Left colon (tissue), 2 donors: ENCODE results near the gene IVNS1ABP. TPM values are rescaled to one million over a fixed set of nuclear protein-coding genes. Genes with fewer than 3 reads are reported as not detected.
A peak's percentile ranks its signal among the peaks of the same experiment; 100 is the strongest.
"Not testable (repeated sequence)": the region's sequence is repeated elsewhere in the genome, so short reads cannot be mapped to it uniquely, and the experiment has no call there.

Experiments used
- ATAC-seq: fragments of 200-7000 bp; cut with Tn5 transposase; one replicate; pipeline ENCODE4 v1.9.1; 2020; ENCODE audit warnings: mild to moderate bottlenecking, moderate library complexity
- DNase-seq, 2 donors: peaks; one replicate each; pipeline ENCODE4 v3.0.0-alpha.2; 2020
- intact Hi-C, 2 donors: fragments of 100-400 bp; cut with DNase I in 1 of 2; cut with micrococcal nuclease in 1 of 2; formaldehyde crosslinking; loops; one replicate each; pipeline versions ENCODE4 v1.11.2 to v1.14.0; 2022; cut with DNase I, micrococcal nuclease
- long read RNA-seq: library from polyadenylated mRNA; unstranded; transcript quantifications from one replicate; pipeline ENCODE4 v2.0.0, GENCODE V29; 2021
- total RNA-seq, 2 donors: library from RNA; stranded (reverse); fragmentation: NEBNext Ultra II Directional; extraction: Animal tissue kit (Norgen Biotek cat#: 25700); gene quantifications; one replicate each; pipeline ENCODE4 v1.2.1, GENCODE V29; 2021
- donor health status: DM: no; HTN: no; CAD: no.
- donor health status: DM: yes; HTN: yes; CAD: no.

Gene IVNS1ABP
- 100 to 1,000 TPM; 134 to 170 TPM for total RNA-seq
- long read RNA-seq, full-length matches to known transcripts: 39 of 72 reads
- long read RNA-seq, partial matches to known transcripts: 26 of 72 reads
- long read RNA-seq, other reads (novel, unspliced or antisense): 7 of 72 reads

- intact Hi-C loops: no loop called here
- peak; percentile 77 for ATAC-seq
Measured at GRCh38 chr1:185317034-185317885, at the start of gene IVNS1ABP. TSS of gene IVNS1ABP (minus strand) at chr1:185317243. CDS start at chr1:185309493, 7,750 bp downstream.

GRCh38 chr1:185365951-185366350 is 48.9 kb upstream of the IVNS1ABP start:
- DNase-seq (no peak), ATAC-seq (peak; percentile 15)
- intact Hi-C loops: no loop called here

More at GRCh38 chr1:185317034-185317885, at the start of gene IVNS1ABP:
- peak; percentile 96 to 97 for DNase-seq

- ATAC-seq, intact Hi-C loops, DNase-seq: not testable (repeated sequence)
Measured at GRCh38 chr1:185364528-185364927, 47.5 kb upstream of the IVNS1ABP start.

GRCh38 chr1:185363205-185363604 is 46.2 kb upstream of the IVNS1ABP start:
- intact Hi-C loops: no loop called here
- DNase-seq (no peak), ATAC-seq (no peak)

GRCh38 chr1:185360714-185361113 is 43.7 kb upstream of the IVNS1ABP start:
- intact Hi-C loops: no loop called here
- DNase-seq (no peak), ATAC-seq (no peak)

- ATAC-seq: no peak
Measured at GRCh38 chr1:185358957-185359356, 41.9 kb upstream of the IVNS1ABP start.

GRCh38 chr1:185355947-185356346 is 38.9 kb upstream of the IVNS1ABP start:
- ATAC-seq (no peak), DNase-seq (no peak)
- intact Hi-C loops: no loop called here

More at GRCh38 chr1:185358957-185359356, 41.9 kb upstream of the IVNS1ABP start:
- DNase-seq: no peak
- intact Hi-C loops: no loop called here

- intact Hi-C loops: no loop called here
- no peak for DNase-seq
- ATAC-seq: no peak
Measured at GRCh38 chr1:185353124-185353523, 36.1 kb upstream of the IVNS1ABP start.

GRCh38 chr1:185351734-185352466 is 34.9 kb upstream of the IVNS1ABP start:
- no peak for DNase-seq
- intact Hi-C loops: no loop called here
- ATAC-seq: no peak

- ATAC-seq (peak; percentile 97), DNase-seq (no peak)
- intact Hi-C loops: no loop called here
Measured at GRCh38 chr1:185350027-185350442, 33.0 kb upstream of the IVNS1ABP start.

- intact Hi-C loops: no loop called here
- DNase-seq: no peak
- no peak for ATAC-seq
Measured at GRCh38 chr1:185349556-185349955, 32.5 kb upstream of the IVNS1ABP start.

GRCh38 chr1:185348985-185349384 is 31.9 kb upstream of the IVNS1ABP start:
- DNase-seq (no peak), ATAC-seq (peak; percentile 41)
- intact Hi-C loops: no loop called here

GRCh38 chr1:185348296-185348695 is 31.3 kb upstream of the IVNS1ABP start:
- ATAC-seq (no peak), DNase-seq (no peak)
- intact Hi-C loops: no loop called here

GRCh38 chr1:185345913-185346720 is 29.1 kb upstream of the IVNS1ABP start:
- intact Hi-C loops: no loop called here
- DNase-seq (no peak), ATAC-seq (no peak)

- DNase-seq (no peak), ATAC-seq (no peak)
- intact Hi-C loops: no loop called here
Measured at GRCh38 chr1:185343306-185343705, 26.3 kb upstream of the IVNS1ABP start.

- DNase-seq: no peak
- ATAC-seq: no peak
- intact Hi-C loops: no loop called here
Measured at GRCh38 chr1:185342672-185343259, 25.7 kb upstream of the IVNS1ABP start.

GRCh38 chr1:185342017-185342416 is 25.0 kb upstream of the IVNS1ABP start:
- intact Hi-C loops: no loop called here
- ATAC-seq: no peak
- DNase-seq: no peak

- intact Hi-C loops: no loop called here
- ATAC-seq: peak; percentile 72
Measured at GRCh38 chr1:185341196-185341781, 24.2 kb upstream of the IVNS1ABP start.

More at GRCh38 chr1:185341196-185341781, 24.2 kb upstream of the IVNS1ABP start:
- DNase-seq: no peak
